Testis (tissue), 2 donors: ENCODE measurements around the gene GPR176.

ENCODE experiments used
- CTCF ChIP-seq, 3 experiments: fragments of 450-650 bp in 2 of 3; fragments of 200-600 bp in 1 of 3; sonication (generic) in 1 of 3; IDR thresholded peaks; one replicate each; pipeline ENCODE4 v1.5.1; 2016 to 2019; ENCODE audit warnings: antibody characterized with exemption in 3 of 3, mild to moderate bottlenecking in 2 of 3, moderate library complexity in 1 of 3
- POLR2A ChIP-seq: fragments of 450-650 bp; IDR thresholded peaks from one replicate; pipeline ENCODE4 v1.6.1; 2017; ENCODE audit warnings: antibody characterized with exemption, mild to moderate bottlenecking, moderate library complexity

GRCh38 chr15:39803016-39803415 is 117.0 kb downstream of the GPR176 start:
- no peak for TF ChIP-seq CTCF (IDR thresholded peaks at IDR 0.05)
- no peak for TF ChIP-seq POLR2A
